Calu3 (cell line): ENCODE measurements around the gene SAP130. TPM values are rescaled to one million over a fixed set of nuclear protein-coding genes. Genes with fewer than 3 reads are reported as not detected.
"Not testable (repeated sequence)": the region's sequence is repeated elsewhere in the genome, so short reads cannot be mapped to it uniquely, and the experiment has no call there.

Experiments
- BruUV-seq: library from RNA; stranded (reverse); fragments of 400-500 nt; replicated peaks from 2 replicates; lab custom pipeline; 2021; lab: Mats Ljungman, UMichigan
- CTCF ChIA-PET: fragments of 300-600 bp; sonication (Branson Sonifier 250); formaldehyde crosslinking; loops from one replicate; lab custom pipeline; 2022; ENCODE audit warnings: antibody characterized with exemption; lab: Charles Lee
- DNase-seq: peaks from one replicate; pipeline ENCODE4 v3.0.0; 2022
- H3K27ac Mint-ChIP-seq: one replicate; pipeline ENCODE4 v1.8.0; 2022; ENCODE audit warnings: mixed read lengths; ENCODE audit not compliant: unreplicated experiment
- H3K27me3 Mint-ChIP-seq: one replicate; pipeline ENCODE4 v1.8.0; 2022; ENCODE audit warnings: mixed read lengths; ENCODE audit not compliant: unreplicated experiment
- H3K36me3 Mint-ChIP-seq: one replicate; pipeline ENCODE4 v1.8.0; 2022; ENCODE audit warnings: mild to moderate bottlenecking, moderate library complexity, mixed read lengths; ENCODE audit not compliant: insufficient read depth, unreplicated experiment
- H3K4me1 Mint-ChIP-seq: one replicate; pipeline ENCODE4 v1.8.0; 2022; ENCODE audit warnings: mild to moderate bottlenecking, low read depth, mixed read lengths; ENCODE audit not compliant: unreplicated experiment
- H3K4me3 Mint-ChIP-seq: one replicate; pipeline ENCODE4 v1.8.0; 2022; ENCODE audit warnings: mild to moderate bottlenecking, low read depth, moderate library complexity, mixed read lengths; ENCODE audit not compliant: unreplicated experiment
- H3K9me3 Mint-ChIP-seq: one replicate; pipeline ENCODE4 v1.8.0; 2022; ENCODE audit warnings: low read depth, mixed read lengths; ENCODE audit not compliant: unreplicated experiment
- intact Hi-C: fragments of 100-400 bp; cut with micrococcal nuclease; formaldehyde crosslinking; loops from one replicate; pipeline ENCODE4 v1.10.0; 2022; ENCODE audit not compliant: unreplicated experiment
- total RNA-seq: library from RNA; stranded (reverse); gene quantifications from 2 replicates; pipeline ENCODE4 v1.2.3, GENCODE V29; 2022
- TF ChIP-seq, protein P1 (sequence below): fragments of 200-600 bp; IDR thresholded peaks from one replicate; pipeline ENCODE4 v1.8.0; 2022; ENCODE audit warnings: antibody characterized with exemption; ENCODE audit not compliant: unreplicated experiment

SAP130 gene
- total RNA-seq, 1 experiment from 2014 or later: 29.7 TPM

DNA sequence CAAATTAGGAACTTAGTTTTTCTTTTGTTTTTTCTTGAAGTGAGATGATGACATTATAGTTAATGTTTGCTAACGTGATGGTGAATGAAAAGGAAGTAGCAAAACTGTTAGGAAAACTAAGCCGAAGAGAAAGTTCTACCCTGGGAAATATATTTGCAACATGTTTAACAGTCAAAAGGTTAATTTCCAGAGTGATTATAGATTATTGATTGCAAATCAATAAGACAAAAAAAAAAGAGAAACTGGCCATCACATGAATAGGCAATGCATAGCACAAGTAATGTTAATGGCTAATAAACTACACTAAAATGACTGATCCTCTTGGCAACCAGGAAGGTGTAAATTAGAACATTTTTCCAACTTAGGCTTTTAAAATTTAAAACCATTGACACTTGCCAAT is 116.1 kb downstream of the SAP130 start:
- CTCF ChIA-PET: no interaction called here
- BruUV-seq: no TSS peak
- Mint-ChIP-seq H3K27ac (no peak overlapping the region), H3K36me3 (no peaks in the 10 kb centered on the region), H3K9me3 (no peaks in the 10 kb centered on the region), H3K4me3 (no peak overlapping the region), H3K27me3 (peaks cover 11% of the 10 kb centered on the region), H3K4me1 (no peaks in the 10 kb centered on the region)
- intact Hi-C loops: no loop called here
- DNase-seq: no peak
- TF ChIP-seq, protein P1, sequence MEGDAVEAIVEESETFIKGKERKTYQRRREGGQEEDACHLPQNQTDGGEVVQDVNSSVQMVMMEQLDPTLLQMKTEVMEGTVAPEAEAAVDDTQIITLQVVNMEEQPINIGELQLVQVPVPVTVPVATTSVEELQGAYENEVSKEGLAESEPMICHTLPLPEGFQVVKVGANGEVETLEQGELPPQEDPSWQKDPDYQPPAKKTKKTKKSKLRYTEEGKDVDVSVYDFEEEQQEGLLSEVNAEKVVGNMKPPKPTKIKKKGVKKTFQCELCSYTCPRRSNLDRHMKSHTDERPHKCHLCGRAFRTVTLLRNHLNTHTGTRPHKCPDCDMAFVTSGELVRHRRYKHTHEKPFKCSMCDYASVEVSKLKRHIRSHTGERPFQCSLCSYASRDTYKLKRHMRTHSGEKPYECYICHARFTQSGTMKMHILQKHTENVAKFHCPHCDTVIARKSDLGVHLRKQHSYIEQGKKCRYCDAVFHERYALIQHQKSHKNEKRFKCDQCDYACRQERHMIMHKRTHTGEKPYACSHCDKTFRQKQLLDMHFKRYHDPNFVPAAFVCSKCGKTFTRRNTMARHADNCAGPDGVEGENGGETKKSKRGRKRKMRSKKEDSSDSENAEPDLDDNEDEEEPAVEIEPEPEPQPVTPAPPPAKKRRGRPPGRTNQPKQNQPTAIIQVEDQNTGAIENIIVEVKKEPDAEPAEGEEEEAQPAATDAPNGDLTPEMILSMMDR: no peak

GRCh38 chr2:127910415-127910814 is 117.4 kb downstream of the SAP130 start:
- no peaks in the 10 kb centered on the region for H3K9me3 Mint-ChIP-seq
- H3K36me3 Mint-ChIP-seq: no peaks in the 10 kb centered on the region
- no TSS peak for BruUV-seq
- CTCF ChIA-PET: no interaction called here
- DNase-seq: no peak
- TF ChIP-seq, protein P1: no peak
- intact Hi-C loops: no loop called here
- no peak overlapping the region for H3K27ac Mint-ChIP-seq
- H3K4me1 Mint-ChIP-seq: no peaks in the 10 kb centered on the region
- H3K4me3 Mint-ChIP-seq: no peak overlapping the region
- peaks cover 25% of the 10 kb centered on the region for H3K27me3 Mint-ChIP-seq

- intact Hi-C loops: no loop called here
- H3K4me3 Mint-ChIP-seq: no peak overlapping the region
- H3K27ac Mint-ChIP-seq: no peak overlapping the region
- peaks cover 32% of the 10 kb centered on the region for H3K27me3 Mint-ChIP-seq
- CTCF ChIA-PET: no interaction called here
- peak; percentile 41 for DNase-seq
- H3K36me3 Mint-ChIP-seq: no peaks in the 10 kb centered on the region
- BruUV-seq: no TSS peak
- no peaks in the 10 kb centered on the region for H3K9me3 Mint-ChIP-seq
- TF ChIP-seq, protein P1: no peak
- no peaks in the 10 kb centered on the region for H3K4me1 Mint-ChIP-seq
Observed at GRCh38 chr2:127909019-127909418, 118.8 kb downstream of the SAP130 start.

GRCh38 chr2:127907733-127908400 is 120.0 kb downstream of the SAP130 start:
- intact Hi-C loops, H3K4me1 Mint-ChIP-seq, BruUV-seq, H3K9me3 Mint-ChIP-seq, H3K4me3 Mint-ChIP-seq, H3K36me3 Mint-ChIP-seq, DNase-seq, H3K27ac Mint-ChIP-seq: not testable (repeated sequence)
- CTCF ChIA-PET: interaction anchor here (0.7 kb wide), 1 partner anchor 68 kb away, joined by 3 read pairs; no protein-coding TSS in a partner anchor
- H3K27me3 Mint-ChIP-seq: peaks cover 32% of the 10 kb centered on the region
